RPMI8226 (cell line): ENCODE results near the gene EHBP1L1.
"Not testable (repeated sequence)": the region's sequence is repeated elsewhere in the genome, so short reads cannot be mapped to it uniquely, and the experiment has no call there.

Experiments used
- DNase-seq: peaks from one replicate; pipeline ENCODE4 v3.0.0-alpha.2; 2015

Gene EHBP1L1

DNA sequence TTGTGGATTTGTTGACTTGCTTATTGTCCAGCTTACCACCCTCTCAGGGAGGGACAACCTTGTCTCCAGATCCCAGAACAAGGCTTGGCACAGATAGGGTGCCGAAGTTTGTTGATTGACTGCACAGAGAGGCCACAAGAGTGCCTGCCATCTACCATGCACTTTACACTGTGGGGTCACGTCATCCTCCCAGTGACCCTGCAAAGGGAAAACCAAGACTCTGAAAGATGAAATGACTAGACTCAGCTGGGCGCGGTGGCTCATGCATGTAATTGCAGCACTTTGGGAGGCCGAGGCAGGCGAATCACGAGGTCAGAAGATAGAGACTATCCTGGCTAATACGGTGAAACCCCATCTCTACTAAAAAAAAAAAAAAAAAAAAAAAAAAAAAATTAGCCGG lies 13.1 kb upstream of the EHBP1L1 start:
- no peak for DNase-seq

- DNase-seq: no peak
Measured at GRCh38 chr11:65563601-65564000, 12.3 kb upstream of the EHBP1L1 start.

- DNase-seq: not testable (repeated sequence)
Measured at GRCh38 chr11:65564879-65565559, 10.8 kb upstream of the EHBP1L1 start.

DNA sequence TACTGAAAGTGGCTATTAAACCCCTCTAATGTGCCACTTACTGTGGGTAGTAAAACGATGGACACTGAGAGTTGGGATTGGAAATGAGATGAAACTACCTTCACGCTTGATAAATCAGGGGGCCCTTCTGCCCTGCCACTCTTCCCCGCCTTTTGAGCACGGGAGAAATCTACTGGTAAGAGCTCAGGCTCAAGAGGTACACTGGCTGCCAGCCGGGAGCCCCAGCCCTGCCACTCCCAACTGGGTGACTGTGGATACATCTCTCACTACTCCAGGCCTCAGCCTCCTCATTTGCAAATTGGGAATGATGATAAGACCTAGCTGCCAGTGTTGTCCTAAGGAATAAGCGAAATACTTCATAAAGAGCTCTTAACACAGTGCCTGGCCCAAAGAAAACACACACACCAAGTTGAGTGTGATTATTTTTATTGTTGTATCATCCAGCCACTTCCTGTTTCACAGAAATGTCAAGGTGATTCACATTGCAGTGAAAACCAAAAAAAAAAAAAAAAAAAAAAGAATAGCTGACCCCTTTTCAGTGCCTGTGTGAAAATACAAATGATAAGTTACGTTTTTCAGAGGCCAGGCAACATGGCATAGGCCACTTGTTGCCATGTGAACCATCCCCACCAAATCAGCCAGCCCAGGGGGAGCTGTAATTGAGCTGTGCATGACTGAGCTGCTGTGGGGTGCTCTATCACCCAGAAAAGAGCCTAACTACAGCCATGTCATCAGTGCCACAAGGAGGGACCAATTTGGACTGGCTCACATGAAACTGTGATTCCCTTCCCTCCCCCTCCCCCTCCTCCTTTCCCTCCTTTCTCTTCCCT lies 10.0 kb upstream of the EHBP1L1 start:
- DNase-seq: no peak

- no peak for DNase-seq
Measured at GRCh38 chr11:65569164-65569972, 6.5 kb upstream of the EHBP1L1 start.

- peak; percentile 100 for DNase-seq
Measured at GRCh38 chr11:65569973-65570918, 5.6 kb upstream of the EHBP1L1 start, which contains the start of gene ZNRD2. Gene ZNRD2, plus strand, starts transcription at chr11:65570477. Its CDS starts 15 bp downstream, at chr11:65570492.

- DNase-seq: no peak
Measured at GRCh38 chr11:65571420-65571819, 4.4 kb upstream of the EHBP1L1 start.

DNA sequence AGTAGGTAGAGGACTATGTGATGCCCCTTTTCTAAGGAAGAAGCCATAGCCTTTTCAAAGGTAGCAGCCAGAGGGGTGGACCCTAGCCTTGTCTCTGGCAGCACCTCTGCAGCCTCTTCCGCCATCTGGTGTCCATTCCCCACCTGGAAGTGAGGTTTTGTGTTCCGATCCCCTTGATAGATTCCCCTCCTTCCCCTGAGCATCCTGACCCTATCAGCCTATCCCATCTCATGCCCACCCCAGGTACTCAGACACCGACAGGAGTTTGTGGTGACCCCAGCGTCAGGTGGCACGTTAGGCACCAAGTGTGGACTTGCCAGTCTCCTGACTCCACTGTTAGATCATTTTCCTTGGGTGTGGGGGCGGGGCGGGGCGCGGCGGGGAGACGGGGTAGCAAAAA lies 3.9 kb upstream of the EHBP1L1 start:
- DNase-seq: peak; percentile 74

DNA sequence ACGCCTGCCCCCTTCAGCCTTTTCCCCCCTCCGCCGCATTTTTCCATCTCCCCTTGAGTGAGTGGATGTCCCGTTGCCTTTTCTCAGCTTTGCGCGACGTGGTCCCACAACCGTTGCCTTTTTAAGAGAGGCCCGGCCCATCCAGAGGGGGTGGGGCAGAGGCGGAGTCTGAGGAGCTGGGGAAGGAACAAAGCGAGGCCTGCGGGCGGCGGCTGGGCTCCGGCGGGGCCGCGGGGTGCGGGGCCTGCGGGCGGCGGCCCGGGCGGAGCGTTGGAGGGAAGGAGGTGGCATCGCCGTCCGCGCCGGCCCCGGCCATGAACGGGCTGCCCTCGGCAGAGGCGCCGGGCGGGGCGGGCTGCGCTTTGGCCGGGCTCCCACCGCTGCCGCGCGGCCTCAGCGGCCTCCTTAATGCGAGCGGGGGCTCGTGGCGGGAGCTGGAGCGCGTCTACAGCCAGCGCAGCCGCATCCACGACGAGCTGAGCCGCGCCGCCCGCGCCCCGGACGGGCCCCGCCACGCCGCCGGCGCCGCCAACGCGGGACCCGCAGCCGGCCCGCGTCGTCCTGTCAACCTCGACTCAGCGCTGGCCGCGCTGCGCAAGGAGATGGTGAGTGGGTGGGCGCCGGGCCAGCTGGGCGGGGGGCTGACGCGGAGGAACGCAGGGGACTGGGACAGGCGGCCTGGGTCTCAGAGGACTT lies 3.3 kb upstream of the EHBP1L1 start, which contains the start of gene FAM89B:
FAM89B (plus strand) TSS at position 183 of the 696 bp plus-strand sequence; CDS start at position 315, 132 bp downstream.
- DNase-seq: peak; percentile 96

DNA sequence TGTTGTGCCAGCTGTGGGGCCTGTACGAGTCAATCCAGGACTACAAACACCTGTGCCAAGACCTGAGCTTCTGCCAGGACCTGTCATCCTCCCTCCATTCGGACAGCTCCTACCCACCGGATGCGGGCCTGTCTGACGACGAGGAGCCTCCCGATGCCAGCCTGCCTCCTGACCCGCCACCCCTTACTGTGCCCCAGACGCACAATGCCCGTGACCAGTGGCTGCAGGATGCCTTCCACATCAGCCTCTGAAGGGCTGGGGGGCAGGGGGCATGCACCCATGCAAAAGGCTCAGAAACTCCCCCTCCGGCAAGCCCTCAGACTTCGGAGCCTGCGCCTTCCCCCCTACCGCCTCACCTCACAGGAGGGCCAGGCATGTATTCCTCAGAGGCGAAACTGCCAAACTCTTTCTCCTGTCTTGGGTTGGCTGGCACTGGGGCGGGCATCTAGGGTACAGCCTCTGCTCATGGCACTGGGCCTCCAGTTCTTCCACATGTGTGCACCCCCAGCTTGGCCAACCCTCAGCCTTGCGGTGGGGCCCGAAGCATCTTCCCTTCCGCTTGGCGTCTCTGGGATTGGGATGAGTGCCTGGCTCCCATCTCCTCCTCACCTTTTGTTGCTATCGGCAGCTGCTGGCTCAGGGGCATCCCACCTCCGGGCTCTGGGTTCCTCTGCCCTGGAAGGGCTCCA lies 2.3 kb upstream of the EHBP1L1 start:
- DNase-seq: peak; percentile 83

- DNase-seq: peak; percentile 98
Measured at GRCh38 chr11:65574109-65574810, 1.6 kb upstream of the EHBP1L1 start.

GRCh38 chr11:65574811-65575567 lies 864 bp upstream of the EHBP1L1 start:
- DNase-seq: peak; percentile 87

DNA sequence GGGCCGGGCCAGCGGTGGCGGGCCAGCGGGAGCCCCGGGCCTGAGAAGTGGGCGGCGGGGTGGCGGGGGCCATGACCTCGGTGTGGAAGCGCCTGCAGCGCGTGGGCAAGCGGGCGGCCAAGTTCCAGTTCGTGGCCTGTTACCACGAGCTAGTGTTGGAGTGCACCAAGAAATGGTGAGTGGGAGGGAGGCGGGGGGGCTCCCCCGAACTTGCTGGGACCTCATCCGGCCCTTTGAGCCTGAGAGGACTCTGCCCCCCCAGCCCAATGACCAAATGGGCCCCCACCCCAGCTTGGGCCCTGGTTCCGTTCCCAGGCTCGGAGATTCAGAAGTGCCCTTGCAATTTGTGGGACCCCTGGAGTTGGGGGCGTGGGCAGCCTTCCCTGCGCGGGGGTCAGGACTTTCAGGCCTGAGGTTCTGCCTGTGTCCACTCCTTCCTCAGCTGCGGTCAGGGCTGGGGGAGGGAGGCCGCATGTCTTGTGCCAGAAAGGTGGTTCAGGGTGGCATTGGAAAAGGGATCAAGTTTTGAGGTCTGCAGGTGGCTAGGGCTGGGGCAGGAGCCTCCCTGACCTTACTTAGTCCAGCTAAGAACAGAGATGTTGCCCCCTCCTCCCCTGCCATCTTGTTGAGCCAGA lies 496 bp downstream of the EHBP1L1 start:
- DNase-seq: no peak

GRCh38 chr11:65576867-65577755 lies 1.3 kb downstream of the EHBP1L1 start:
- DNase-seq: peak; percentile 76

- DNase-seq: no peak
Measured at GRCh38 chr11:65577756-65578109, 1.9 kb downstream of the EHBP1L1 start.

DNA sequence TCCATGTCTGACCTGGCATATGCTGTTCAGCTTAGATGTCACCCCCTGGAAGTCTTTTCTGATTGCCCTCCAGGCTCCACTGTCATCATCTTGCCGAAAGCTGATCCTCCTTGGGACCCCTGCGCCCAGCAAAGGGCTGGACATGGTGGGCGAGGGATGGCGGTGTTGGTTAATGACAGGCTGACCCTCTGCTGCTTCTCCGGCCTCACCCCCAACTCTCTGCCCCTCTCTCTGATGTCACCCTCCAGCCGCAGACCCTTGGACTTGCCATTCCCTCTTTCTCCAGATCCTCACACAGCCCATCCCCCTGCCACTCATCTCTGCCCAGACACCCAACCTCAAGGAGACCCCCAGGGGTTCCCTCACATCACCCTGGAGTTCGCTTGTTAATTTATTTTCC lies 2.3 kb downstream of the EHBP1L1 start:
- no peak for DNase-seq

DNA sequence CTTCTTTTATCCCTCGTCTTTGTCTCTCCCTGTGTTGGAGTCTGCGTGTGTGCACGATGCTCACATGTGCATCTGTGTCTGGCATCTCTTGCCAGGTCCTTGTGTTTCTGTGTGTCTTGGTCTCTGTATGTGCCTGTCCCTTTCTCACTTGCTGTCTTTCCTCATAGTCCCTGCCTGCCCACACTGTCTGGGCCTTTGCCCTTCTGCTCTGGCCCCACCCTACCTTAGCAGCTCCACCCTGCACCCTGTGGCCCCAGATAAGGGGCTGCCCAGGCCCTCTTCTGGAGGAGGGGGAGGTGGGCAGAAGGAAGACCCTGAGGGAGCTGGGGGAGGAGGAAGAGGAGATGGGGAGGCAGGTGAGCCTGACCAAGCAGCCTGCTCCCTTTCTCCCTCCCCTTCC lies 2.8 kb downstream of the EHBP1L1 start:
- DNase-seq: no peak

GRCh38 chr11:65579291-65579690 lies 3.4 kb downstream of the EHBP1L1 start:
- no peak for DNase-seq
